Measurements from ENCODE around the gene SECTM1.

DNA sequence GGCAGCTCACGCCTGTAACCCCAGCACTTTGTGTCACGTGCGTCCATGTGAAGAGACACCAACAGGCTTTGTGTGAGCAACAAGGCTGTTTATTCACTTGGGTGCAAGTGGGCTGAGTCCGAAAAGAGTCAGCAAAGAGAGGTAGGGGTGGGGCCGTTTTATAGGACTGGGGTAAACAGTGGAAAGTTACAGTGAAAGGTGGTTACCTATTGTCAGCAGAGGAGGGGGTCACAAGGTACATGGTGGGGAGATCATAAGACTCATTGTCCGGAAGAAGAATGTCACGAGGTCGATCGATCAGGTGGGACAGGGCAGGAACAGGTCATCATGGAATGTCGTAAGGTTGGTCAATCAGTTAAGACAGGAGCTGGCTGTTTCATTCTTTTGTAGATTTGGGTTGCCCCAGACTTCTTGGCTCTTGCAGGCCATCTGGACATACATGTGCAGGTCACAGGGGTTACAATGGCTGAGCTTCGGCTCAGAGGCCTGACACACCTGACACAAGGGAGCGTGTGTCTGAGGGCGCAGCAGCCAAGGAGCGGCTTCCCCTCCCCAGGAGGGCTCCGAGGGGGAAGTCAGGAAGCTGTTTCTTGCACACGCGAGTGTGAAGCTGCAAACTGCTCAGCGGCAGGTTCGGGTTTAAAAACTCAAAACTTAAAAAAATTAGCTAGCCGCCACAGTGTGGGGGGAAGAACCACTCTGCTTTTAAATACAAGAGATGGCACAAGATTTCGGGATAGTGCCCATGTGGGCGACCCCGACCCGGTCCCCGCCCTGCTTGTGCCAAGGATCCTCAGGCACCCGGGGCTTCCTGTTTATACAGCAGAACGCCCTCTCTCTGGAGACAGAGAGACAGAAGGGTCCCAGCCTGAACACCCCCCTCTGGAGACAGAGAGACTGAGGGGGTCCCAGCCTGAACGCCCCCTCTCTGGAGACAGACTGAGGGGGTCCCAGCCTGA, 13.1 kb upstream of the SECTM1 start:
- TF ChIP-seq, protein P1, sequence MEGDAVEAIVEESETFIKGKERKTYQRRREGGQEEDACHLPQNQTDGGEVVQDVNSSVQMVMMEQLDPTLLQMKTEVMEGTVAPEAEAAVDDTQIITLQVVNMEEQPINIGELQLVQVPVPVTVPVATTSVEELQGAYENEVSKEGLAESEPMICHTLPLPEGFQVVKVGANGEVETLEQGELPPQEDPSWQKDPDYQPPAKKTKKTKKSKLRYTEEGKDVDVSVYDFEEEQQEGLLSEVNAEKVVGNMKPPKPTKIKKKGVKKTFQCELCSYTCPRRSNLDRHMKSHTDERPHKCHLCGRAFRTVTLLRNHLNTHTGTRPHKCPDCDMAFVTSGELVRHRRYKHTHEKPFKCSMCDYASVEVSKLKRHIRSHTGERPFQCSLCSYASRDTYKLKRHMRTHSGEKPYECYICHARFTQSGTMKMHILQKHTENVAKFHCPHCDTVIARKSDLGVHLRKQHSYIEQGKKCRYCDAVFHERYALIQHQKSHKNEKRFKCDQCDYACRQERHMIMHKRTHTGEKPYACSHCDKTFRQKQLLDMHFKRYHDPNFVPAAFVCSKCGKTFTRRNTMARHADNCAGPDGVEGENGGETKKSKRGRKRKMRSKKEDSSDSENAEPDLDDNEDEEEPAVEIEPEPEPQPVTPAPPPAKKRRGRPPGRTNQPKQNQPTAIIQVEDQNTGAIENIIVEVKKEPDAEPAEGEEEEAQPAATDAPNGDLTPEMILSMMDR (IDR thresholded peaks at IDR 0.05; ENCODE audit: poor library complexity), result no peak
- no peak for TF ChIP-seq EZH2phosphoT487 (IDR thresholded peaks at IDR 0.05; ENCODE audit: low read depth, severe bottlenecking, unreplicated experiment)
- TF ChIP-seq EZH2 (IDR thresholded peaks at IDR 0.05; ENCODE audit: borderline replicate concordance), result no peak

All from hepatocyte (in vitro differentiated cells).